ENCODE measurements around the gene BTF3.

- TF ChIP-seq CTCF (IDR thresholded peaks at IDR 0.05; ENCODE audit: insufficient read depth, low read length, poor library complexity, severe bottlenecking) (no peak), EZH2phosphoT487 (conservative IDR thresholded peaks at IDR 0.05; ENCODE audit: low read length) (no peak)
These were observed 3.5 kb upstream of the BTF3 start for GRCh38 chr5:73494721-73495120.

Data from SU-DHL-6 (cell line).